ENCODE data around the gene LEPR. TPM values are rescaled to one million over a fixed set of nuclear protein-coding genes. Genes with fewer than 3 reads are reported as not detected.
A peak's percentile ranks its signal among the peaks of the same experiment; 100 is the strongest.

LEPR gene
- total and polyA plus RNA-seq, 8 donors: 16.6 to 47.7 (median 34.8) TPM

DNA sequence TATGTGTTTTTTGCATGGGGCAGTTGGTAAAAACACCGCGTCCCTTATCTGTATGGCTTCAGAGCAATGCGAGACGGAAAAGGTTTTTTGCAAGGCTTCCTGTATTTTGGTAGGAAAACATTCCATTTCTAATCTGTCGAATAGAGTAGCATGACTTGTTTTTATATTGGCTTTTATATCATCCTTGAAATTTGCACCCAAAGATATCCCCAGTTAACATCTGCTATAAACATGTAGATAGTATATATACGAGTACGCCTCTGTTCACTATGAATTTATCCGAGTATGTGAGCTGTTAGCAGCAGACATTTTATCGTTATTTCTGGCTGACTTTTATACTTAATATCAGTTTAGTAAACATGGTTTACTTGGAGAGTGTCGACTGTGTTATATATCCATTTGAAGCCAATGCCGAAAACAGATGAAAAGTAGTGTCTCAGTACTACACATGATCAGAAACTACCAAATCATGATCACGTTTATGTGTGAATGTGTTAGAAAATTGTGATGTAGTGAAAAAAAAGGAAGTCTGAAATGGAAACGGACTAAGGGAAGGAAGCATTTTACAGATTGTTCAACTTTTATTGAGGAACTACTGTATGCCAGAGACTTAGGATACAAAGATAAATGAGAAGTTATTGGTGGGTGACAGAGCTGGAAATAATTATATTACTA lies 1.0 kb downstream of the LEPR start:
- no peaks in the 10 kb centered on the region for H3K9me3 ChIP-seq
- H3K4me3 ChIP-seq: peak overlapping the region; percentile 72 to 87
- DNase-seq (peak in 1 of 4 donors; percentile 43), ATAC-seq (no peak)
- intact Hi-C loops (cut with DNase I): no loop called here
- peaks cover 0 to 45% of the 10 kb centered on the region in 2 donors for H3K4me1 ChIP-seq
- no peaks in the 10 kb centered on the region for H3K27me3 ChIP-seq
- H3K36me3 ChIP-seq: peaks cover 0 to 12% of the 10 kb centered on the region in 2 donors
- H3K27ac ChIP-seq: peak overlapping the region; percentile 99
- TF ChIP-seq, protein P1, sequence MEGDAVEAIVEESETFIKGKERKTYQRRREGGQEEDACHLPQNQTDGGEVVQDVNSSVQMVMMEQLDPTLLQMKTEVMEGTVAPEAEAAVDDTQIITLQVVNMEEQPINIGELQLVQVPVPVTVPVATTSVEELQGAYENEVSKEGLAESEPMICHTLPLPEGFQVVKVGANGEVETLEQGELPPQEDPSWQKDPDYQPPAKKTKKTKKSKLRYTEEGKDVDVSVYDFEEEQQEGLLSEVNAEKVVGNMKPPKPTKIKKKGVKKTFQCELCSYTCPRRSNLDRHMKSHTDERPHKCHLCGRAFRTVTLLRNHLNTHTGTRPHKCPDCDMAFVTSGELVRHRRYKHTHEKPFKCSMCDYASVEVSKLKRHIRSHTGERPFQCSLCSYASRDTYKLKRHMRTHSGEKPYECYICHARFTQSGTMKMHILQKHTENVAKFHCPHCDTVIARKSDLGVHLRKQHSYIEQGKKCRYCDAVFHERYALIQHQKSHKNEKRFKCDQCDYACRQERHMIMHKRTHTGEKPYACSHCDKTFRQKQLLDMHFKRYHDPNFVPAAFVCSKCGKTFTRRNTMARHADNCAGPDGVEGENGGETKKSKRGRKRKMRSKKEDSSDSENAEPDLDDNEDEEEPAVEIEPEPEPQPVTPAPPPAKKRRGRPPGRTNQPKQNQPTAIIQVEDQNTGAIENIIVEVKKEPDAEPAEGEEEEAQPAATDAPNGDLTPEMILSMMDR (IDR thresholded peaks at IDR 0.05): no peak

DNA sequence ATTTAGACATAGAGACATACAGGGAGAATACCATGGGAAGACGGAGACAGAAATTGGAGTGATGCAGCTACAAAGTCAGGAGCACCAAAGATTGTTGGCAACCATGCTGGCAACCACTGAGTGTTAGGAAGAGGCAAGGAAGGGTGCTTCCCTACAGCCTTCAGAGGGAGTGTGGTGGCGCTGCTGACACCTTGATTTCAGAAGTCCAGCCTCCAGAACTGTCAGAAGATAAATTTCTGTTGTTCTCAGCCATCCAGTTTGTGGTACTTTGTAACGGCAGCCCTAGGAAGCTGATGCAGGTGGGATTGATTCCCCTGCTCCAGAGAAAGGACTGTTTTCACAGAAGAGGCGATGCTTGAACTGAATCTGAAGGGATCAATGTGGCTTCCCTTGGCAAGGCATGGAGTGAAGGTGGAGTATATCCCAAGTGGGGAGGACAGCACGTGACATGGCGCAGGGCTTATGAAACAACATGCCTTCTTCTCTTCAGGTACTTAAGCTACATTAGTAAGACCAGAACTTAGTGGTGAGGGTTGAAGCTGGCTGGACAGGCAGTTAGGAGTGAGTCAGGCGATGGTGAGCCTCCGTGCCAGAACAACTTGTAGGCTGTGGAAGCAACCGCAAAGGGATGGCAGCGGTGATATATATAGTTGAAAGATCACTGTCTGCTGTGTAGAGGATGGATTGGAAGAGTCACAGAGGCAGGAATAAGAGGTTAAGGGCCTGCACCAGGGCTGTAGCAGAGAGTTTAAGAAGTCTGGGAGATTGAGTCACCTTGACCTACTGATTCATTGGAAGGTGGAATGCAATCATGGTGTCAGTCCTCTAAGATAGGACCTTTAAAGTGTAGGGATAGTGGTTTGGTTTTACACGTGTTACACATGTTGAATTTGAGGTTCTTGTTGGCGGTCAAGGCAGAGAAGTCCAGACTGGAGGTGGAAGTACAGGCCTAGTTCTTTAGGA lies 2.1 kb downstream of the LEPR start:
- ATAC-seq: no peak
- intact Hi-C loops (cut with DNase I): no loop called here
- no peak for DNase-seq
- TF ChIP-seq, protein P1 (IDR thresholded peaks at IDR 0.05): no peak
- Histone ChIP-seq H3K9me3 (no peaks in the 10 kb centered on the region), H3K27ac (peak overlapping the region in 1 of 2 donors; percentile 99), H3K36me3 (peaks cover 0 to 22% of the 10 kb centered on the region in 2 donors), H3K4me3 (peak overlapping the region in 1 of 2 donors; percentile 72), H3K4me1 (peaks cover 0 to 45% of the 10 kb centered on the region in 2 donors), H3K27me3 (no peaks in the 10 kb centered on the region)

DNA sequence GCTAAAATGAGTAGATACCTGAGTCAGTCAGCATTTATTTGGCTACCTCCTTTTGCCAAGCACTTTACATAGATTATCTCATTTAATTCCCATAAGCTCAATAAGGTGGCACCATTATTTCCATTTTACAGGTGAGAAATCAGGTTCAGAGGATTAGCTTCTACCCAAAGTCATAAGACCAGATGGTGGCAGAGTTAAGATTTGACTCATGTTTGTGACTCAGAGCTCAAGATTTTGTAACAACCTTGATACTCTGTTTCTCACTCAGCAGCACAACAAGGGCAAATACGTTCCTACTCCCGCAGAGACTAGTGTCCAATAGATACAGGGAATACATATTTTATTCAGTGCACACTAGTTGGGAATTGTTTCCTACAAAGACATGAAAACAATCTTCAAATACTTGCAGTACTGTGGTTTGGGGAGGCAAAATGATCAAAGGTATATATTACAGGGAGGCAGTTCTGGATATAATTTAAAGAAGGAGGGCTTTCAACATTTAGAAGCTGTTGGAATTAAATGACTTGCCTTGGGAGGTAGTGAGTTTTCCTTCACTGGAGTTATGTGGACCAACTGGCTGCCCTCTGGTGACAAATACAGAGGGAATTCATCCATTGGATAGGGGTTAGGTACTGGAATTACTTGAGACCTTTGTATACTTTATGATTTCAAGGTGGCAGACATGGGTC lies 3.6 kb downstream of the LEPR start:
- intact Hi-C loops (cut with DNase I): no loop called here
- H3K4me1 ChIP-seq: peaks cover 0 to 53% of the 10 kb centered on the region in 2 donors
- H3K9me3 ChIP-seq: no peaks in the 10 kb centered on the region
- no peak for ATAC-seq
- peaks cover 0 to 37% of the 10 kb centered on the region in 2 donors for H3K36me3 ChIP-seq
- no peak overlapping the region for H3K4me3 ChIP-seq
- TF ChIP-seq, protein P1 (IDR thresholded peaks at IDR 0.05): no peak
- no peak for DNase-seq
- no peaks in the 10 kb centered on the region for H3K27me3 ChIP-seq
- H3K27ac ChIP-seq: peak overlapping the region in 1 of 2 donors; percentile 57

DNA sequence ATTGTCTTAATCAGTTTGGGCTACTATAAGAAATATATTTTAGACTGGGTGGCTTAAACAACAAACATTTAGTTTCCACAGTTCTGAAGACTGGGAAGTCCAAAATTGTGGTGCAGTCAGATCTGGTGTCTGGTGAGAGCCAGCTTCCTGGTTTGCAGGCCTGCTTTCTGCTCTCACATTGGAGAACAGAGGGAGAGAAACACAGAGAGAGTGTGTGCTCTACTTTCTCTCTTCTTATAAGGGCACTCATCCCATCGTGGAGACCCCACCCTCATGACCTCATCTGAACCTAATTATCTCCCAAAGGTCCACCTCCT lies 4.1 kb downstream of the LEPR start:
- Histone ChIP-seq H3K4me3 (no peak overlapping the region), H3K36me3 (peaks cover 0 to 42% of the 10 kb centered on the region in 2 donors), H3K27me3 (no peaks in the 10 kb centered on the region), H3K9me3 (no peaks in the 10 kb centered on the region), H3K27ac (peak overlapping the region in 1 of 2 donors; percentile 57), H3K4me1 (peaks cover 0 to 55% of the 10 kb centered on the region in 2 donors)
- intact Hi-C loops (cut with DNase I): no loop called here
- ATAC-seq (no peak), DNase-seq (no peak)
- TF ChIP-seq, protein P1 (IDR thresholded peaks at IDR 0.05): no peak

All from left lung (tissue), 10 donors.